ENCODE measurements around the gene CDON.

CDON gene

DNA sequence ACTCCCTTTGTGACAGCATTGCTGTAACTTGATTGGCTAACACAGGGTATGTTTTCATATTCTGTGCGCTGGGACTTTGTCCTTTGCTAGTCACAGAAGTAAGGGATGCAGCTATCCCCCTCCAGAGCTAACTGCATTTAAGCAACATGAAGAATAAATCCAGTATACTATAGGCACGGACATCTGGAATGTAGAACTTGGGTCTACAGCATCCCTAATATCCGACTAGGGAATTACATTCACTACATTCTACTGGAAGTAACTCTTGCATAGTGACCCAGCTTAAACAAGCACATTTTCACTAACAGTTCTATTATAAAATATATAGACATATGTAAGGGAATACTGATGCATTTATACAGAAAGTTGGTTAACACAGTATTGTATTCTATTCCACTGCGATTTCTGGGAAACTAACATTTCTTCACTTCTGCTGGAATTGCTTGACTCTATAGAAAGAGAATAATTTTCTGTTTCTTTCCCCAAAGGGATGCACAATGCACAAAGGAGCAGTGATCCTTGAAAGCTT lies 103.7 kb downstream of the CDON start:
- DNase-seq (ENCODE audit: low spot score) (no peak), FAIRE-seq (no peak)

DNA sequence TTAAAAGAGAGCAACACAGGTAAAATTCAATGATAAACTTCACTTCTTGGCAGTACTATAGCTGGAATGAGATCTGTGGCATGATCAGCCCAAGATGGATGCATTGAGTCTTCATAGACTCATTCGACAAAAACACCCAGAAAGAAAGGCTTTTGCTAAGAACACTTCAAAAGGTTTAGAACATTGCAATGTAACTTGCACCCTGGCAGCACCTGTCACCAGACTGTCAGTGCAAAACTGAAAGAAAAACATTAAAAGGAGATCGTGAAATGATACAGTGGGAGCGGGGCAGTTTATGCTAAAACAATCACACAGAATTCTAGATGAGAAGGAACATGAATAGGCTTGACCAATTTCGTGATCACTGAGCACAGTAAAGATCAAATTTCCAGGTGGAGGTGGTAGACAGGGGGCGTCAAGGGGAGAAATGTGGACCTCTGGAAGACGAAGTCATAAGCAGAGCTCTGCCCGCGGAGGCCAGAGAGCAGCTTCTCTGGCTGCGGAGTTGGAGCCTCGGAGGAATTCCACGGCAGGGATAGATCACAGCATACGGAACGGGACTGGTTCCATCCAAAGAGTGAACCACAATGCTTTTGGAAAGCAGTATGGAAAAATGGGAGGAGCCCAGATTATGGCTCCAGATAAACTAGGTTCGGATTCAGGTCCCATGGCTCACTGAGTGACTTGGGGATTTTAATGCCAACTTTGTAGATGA lies 104.9 kb downstream of the CDON start:
- DNase-seq (ENCODE audit: low spot score) (no peak), FAIRE-seq (no peak)

DNA sequence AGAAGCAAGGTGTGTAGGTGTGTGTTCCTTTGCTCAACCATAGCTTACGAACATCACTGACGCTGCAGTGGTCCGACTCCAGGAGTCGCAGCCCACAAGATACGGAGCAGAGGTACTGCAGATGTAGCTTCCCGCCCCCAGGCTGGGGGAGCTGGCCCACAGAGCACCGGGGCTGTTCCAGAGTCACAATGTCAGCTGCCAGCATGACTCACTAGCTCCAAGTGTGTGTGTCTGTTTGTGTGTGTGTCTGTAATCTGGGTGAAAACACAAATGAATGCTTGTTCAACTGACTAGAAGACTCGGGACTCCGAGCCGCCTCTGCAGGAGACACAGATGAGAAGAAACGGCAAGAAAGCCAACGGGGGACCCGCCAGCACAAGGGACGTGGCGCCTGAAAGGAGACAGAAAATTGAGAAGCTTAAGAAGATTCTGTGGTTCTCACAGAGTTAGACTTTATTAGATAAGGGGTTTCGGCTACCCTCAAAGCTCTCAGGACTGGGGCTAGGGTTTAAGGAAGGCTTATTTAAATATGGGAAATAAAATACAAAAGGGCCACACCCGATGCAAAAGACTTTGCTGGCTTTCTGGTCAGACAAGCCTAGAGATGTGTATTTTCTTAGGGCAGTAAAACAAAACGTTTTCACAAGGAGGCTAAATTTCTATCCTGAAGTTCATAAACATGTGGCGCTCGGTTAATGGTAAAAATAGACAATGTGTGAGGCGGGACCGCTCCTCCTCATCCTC lies 106.1 kb downstream of the CDON start:
- FAIRE-seq = no peak

DNA sequence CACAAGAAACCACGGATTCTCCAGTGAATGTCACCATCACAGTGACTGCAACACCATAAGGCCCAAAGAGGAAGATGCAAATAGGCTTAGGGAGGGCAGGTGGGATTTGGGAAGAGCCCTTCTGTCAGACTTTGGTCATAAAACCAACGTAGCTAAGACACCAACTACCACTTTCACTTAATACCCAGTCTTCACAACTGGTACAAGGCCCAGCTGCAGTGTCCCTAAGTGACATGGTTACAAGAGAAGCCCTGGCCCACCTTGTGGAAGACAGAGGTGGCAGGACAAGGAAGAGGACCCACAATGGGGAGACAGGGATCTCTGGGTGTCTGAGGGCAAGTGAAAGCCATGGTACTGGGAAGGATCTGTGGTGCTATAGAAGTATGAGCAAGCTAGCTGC lies 106.8 kb downstream of the CDON start:
- FAIRE-seq = no peak
- no peak for DNase-seq (ENCODE audit: low spot score)

More for the DNA sequence above, 106.1 kb downstream of the CDON start:
- no peak for DNase-seq (ENCODE audit: low spot score)

DNA sequence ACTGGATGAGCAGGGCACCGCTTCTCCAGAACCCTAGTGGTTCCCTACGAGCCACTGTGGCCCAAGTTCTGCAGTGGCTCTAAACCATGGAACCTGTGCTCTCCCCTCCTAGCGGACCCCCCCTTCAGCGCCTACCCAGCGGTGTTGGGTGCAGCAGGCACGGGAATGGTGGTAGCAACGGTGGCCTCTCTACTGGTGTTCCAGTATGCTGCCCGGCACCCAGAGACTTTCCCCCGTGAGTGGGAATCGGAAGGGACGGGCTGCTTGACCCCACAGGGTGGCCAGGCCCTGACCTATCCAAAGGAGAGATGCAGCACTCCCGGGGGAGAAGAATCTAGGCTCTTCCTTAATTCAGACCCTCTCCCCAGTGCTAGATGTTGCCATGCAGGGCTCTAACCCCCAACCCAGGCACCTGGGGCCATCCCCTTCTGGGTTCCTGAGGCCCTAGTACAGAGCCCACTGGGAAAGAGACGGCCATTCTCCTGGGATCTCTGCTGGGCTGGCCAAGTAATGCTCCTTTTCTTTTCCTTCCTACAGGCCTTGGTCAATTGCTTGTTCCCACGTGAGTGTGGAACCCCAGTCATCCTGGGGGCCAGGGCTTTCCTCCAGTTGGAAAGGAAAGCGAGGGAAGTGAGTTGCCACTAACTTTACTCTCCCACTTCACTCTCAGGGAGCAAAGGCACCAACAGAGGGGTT lies 107.6 kb downstream of the CDON start:
- FAIRE-seq (no peak), DNase-seq (ENCODE audit: low spot score) (no peak)

DNA sequence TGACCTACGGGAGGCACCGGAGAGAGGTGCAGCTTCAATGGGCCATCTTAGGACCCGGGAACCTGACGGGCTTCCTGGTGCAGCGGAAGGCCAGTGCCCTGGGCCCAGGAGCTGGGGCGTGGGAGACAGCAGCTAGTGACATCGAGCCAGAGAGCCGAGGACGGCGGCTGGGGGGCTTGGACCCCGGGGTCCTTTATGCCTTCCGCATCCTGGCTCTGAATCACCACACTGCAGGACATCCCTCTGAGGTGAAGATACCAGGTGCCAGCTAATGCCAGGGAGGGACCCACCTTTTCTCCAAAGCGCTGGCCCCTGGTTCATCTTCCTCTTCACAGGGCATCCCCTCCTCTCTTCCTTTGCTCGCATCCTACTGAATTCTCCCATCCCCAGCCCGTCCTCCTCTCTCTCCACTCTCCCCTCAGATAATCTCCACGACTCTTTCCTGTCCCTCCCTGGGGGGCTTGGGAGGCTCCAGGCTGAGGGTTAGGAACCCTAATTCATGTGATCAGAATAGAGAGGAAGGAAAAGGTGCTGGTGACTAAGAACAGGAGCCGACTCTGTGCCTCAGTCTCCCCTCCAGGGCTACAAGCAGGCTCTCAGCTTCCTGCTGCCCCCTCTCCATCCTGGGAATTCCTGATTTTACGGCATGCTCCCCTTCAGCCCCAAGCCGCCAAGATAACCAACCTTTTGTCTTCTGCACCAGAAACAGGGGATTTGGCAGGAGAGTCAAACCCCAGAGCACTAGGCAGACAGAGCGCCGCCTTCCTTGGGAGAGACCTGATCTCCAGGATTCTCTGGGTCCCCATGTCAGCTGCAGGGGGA lies 108.3 kb downstream of the CDON start:
- DNase-seq (ENCODE audit: low spot score) (no peak), FAIRE-seq (no peak)

DNA sequence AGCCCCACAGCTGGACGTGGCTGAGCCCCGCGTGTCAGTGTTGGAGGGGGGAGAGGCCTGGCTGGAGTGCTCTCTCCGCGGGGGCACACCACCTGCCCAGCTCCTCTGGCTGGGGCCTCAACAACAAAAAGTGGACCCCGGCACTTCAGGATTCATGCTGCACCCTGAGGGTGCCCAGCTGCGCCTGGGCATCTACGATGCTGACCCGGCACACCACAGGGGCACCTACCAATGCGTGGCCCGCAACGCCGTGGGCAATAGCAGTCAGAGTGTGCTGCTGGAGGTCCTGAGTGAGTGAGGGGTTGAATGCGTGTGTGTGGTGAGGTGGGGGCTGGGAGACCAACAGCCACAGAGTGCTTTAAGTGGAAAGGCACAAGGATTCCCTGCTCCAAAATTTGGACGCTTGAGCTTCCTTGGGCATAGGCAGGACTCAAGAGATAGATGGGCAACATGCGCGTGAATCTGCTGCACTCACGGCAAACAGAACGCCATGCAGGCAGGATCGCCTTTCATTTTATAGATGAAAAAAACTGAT lies 109.2 kb downstream of the CDON start:
- DNase-seq (ENCODE audit: low spot score) (no peak), FAIRE-seq (no peak)

DNA sequence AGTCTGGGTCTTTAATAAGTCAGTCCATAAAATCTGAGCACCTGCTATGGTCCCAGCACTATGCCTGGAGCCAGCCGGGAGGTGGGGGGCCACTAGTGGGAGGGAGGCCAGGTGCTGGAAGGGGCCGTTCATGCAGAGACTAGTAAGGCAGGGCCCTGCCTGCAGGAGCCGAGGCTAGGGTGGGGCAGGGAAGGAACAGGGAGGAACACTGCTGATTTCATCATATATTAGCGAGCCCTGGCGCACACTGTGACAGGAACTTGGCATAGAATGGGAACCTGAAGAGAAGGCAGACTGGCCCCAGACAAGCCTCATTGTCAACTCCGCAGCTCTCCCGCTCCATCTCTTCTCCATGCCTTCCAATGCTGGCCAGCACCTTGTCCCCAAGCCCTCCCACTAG lies 109.7 kb downstream of the CDON start:
- DNase-seq (ENCODE audit: low spot score) = no peak
- no peak for FAIRE-seq

DNA sequence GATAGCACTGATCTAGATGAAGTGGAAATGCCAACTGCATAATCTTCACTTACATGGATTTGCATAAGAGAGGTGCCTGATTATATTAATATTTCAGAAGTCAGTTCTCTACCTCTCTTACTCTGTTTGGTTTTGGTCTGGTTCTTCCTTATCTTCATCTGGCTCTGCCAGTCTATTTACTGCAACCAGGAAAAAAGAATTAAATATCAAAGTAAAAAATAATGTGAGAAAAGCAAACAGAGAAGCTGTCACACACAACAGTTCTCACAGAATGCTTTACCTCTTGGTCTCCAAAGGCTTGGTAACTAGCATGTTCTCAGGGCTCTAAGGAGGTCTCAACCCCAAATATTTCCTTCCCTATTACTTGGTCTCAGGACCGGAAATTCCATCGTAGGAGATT lies 110.1 kb downstream of the CDON start:
- DNase-seq (ENCODE audit: low spot score) (no peak), FAIRE-seq (no peak)

DNA sequence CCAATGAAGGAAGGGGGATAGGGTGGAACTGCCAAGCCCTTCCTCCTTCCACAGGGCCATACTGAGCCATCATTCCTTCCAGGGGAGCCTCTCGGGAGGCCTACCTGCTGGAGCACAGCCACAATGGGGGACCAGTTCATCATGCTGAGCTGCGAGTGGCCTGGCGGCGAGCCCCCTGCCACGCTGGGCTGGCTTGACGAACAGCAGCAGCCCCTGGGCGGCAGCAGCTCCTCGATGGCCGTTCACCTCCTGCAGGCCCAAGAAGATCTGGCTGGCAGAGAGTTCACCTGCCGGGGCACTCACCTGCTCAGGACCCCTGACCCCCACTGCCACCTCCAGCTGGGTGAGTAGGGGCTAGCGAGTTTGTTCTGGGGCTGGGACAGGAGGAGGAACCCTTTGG lies 110.9 kb downstream of the CDON start:
- FAIRE-seq = no peak
- no peak for DNase-seq (ENCODE audit: low spot score)

DNA sequence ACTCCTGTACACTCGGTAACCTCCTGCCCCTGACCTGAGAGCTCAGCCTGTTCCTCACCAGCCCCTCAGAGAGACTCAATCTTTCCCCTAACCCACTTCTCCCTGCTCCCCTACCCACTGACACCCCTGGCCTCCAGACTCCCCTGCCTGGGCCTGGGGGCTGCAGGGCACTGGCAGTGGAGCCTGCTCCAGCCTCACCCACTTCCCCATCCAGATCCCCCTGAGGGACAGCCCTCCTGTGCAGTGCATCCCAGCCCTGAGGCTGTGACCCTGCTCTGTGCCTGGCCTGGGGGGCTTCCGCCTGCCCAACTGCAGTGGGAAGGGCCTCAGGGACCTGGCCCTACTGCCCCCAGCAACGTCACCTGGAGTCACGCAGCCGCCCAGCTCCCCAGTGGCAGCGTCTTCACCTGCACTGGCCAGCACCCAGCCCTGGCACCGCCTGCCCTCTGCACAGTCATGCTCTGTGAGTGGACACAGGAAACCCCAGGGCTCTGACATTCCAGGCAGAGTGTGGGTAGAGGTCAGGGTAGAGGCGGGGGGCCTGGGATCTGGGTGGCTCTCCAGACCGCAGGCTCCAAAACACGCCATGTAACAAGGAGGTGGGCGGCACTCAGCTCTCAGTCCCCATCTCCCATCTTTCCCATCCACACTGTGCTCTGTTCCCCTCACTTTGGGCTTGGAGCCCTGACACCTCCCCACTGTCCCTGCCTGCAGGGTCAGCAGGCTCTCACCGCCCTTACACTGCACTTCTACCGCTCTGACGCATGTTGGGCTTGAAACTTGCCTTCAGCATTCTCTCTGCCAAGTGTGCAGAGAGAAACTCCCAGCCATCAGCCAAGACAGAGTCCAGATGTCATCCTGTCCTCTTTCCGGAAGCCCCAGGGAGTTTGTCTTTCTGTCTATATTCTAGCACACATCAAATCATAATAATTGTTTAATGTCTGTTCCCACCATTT lies 111.7 kb downstream of the CDON start:
- no peak for DNase-seq (ENCODE audit: low spot score)
- FAIRE-seq = no peak

DNA sequence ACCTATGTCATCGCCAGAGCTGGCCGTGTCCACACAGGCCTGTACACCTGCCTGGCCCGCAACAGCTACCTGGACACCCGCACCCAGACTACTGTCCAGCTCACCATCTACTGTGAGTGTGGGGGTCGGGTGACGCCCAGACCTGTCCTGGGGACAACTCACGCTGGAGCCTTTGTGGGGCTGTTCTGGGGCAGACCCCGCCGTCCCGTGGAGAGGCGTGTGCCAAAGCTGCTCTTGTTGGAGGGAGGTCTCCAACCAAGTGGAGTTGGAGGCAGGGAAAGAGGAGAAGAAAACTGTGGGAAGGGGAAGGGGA lies 112.5 kb downstream of the CDON start:
- FAIRE-seq = no peak
- DNase-seq (ENCODE audit: low spot score) = no peak

DNA sequence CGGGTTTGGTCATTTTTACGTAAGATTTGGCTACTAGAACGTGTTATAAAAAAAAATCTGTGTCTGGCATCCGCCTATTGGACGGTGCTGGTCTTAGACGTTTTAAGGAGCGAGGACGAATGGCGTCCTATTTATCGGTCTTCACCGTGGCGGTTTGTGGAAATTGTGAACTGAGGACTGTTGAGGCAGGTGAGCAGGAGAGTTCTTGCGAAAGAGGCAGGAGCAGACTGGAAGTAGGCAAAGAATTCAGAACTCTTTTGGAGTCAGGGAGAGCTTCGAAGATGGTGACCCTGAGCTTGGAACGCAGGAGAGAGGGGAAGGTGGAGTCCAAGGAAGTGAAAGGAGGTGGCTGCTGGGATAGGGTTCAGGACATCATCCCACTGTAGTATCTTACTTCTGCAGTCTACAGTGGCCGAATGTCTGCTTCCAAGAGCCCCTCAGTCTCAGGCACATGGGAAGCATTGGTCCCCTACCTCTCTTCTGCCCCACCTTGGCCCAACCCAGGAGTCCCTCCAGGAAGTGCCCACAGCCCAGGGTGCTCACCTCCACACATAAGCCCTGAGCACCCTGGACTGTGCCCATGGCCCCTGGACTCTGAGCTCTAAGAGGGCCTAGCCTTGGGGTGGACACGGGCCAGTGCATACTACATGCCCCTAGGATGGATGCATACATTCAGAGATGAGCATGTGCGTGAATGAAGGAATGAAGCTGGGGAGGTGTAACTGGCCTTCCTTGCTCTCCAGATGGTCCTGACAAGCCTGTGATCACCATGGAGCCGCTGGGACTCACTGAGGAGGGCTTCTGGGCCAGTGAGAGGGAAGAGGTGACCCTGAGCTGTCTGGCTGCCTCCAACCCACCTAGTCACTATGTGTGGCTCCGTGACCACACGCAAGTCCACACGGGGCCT lies 113.1 kb downstream of the CDON start:
- FAIRE-seq (no peak), DNase-seq (ENCODE audit: low spot score) (no peak)

DNA sequence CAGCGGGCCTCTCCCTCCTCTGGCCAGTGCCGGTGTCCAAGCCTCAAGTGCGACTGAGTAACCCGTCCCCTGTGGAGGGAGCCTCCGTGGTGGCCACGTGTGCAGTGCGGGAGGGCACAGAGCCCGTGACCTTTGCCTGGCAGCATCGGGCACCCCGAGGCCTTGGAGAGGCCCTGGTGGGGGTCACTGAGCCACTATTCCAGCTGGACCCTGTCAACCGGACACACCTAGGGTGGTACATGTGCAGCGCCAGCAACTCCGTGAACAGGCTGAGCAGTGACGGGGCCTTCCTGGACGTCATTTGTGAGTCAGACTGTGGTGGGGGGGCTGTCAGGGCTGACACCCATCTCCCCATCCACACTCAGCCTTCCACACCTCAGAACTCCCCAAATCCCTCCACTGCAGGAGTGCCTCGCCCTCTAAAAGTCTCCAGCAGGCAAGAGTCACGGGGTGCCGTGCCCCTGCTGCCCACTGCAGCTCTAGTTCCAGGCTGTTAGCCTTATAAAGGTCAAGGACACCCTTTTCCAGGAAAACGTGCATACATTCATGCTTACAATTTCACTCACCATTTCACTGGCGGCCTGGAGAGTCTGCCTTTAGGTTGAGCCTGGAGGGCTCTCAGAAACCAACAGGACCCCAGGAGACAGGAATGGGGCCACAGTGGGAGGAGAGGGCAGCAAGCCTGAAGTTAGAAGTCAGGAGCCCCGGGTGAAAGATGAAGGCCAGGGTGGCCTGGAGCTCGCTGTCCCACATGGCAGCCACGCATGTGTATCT lies 114.2 kb downstream of the CDON start:
- DNase-seq (ENCODE audit: low spot score) (no peak), FAIRE-seq (no peak)

DNA sequence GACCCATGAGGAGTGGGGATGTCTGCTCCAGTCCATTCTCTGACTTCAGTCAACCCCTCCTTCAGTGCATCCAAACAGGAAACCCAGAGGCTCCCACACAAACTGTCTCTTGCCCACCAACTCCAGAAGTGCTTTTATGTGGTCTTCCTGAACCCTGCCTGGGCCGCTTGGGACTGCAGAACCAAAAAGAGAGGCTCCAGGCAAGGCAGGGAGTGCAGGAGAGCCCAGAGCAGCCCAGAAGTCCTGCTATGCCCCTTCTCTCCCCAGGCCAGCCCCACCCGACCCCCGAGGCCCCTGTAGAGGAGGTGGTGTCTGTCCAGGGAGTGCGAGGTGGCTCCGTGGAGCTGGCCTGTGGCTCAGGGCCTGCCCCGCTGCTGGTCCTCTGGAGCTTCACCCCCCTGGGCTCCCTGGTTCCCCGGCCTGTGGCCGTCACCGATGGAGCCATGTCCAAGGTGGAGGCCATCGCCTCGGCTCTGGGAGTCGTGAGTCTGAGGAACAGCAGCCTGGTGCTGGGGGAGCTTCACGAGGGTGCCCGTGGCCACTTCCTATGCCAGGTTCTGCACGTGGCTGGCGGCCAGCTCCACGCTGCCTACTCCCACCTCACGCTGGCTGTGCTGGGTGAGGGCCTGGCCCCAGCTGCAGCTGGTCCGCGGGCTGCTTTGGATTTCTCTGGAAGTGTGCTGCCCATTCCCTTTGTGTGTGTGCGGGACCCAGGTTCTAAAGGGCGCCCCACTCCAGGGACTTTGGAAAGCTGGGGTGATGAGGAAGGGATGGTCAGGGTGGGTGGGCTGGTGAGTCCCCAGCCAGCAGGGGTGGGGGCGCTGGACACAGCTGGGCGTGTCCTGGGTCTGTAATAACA lies 115.0 kb downstream of the CDON start:
- FAIRE-seq (no peak), DNase-seq (ENCODE audit: low spot score) (no peak)

DNA sequence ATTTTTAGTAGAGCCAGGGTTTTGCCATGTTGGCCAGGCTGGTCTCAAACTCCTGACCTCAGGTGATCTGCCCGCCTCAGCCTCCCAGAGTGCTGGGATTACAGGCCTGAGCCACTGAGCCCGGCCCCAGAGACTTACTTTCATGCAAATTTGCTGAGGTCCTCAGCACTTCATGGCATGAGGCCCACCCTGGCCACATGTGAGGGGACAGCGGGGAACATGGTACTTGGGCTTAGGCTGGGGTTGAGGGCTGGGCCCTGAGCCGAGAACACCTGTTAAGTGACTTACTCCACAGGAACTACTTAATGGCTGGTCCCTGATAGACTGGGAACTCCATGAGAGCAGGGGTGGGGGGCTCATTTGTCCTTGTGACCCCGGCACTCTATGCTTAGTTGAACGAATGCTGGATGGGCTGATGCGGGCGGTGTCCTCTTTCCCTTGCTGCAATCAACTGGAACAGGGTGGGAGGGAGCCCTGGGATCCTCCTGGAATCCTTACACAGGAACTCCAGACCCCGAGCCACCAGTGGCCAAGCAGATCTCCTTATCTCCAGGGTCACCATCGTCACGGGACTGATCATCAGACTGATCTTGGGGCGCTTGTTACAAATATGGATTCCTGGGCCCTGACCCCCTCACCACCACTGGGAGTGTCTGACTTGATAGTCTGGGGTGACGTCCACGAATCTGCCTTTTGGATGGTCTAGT lies 115.8 kb downstream of the CDON start:
- no peak for DNase-seq (ENCODE audit: low spot score)
- FAIRE-seq = no peak

Measured in RCC 7860 (cell line).